Ishikawa (cell line): ENCODE data around the gene ZNF319.

ENCODE experiments used
- CEBPB ChIP-seq: IDR thresholded peaks from 2 replicates; pipeline ENCODE4 v1.6.1; 2012
- CREB1 ChIP-seq: IDR thresholded peaks from 2 replicates; pipeline ENCODE4 v1.6.1; 2012; ENCODE audit warnings: low read depth
- EGR1 ChIP-seq: IDR thresholded peaks from 2 replicates; pipeline ENCODE4 v1.6.1; 2012
- EP300 ChIP-seq: IDR thresholded peaks from 2 replicates; pipeline ENCODE4 v1.6.1; 2012; ENCODE audit warnings: borderline replicate concordance
- FOXM1 ChIP-seq: IDR thresholded peaks from 2 replicates; pipeline ENCODE4 v1.6.1; 2012; ENCODE audit warnings: low read depth, borderline replicate concordance
- MAX ChIP-seq: IDR thresholded peaks from 2 replicates; pipeline ENCODE4 v1.6.1; 2012
- NFIC ChIP-seq: IDR thresholded peaks from 2 replicates; pipeline ENCODE4 v1.6.1; 2012
- RAD21 ChIP-seq: IDR thresholded peaks from 2 replicates; pipeline ENCODE4 v1.6.1; 2012; ENCODE audit warnings: low read depth
- REST ChIP-seq: IDR thresholded peaks from 2 replicates; pipeline ENCODE4 v1.6.1; 2012; ENCODE audit warnings: low read depth, mild to moderate bottlenecking
- TAF1 ChIP-seq: IDR thresholded peaks from 2 replicates; pipeline ENCODE4 v1.6.1; 2012; ENCODE audit warnings: low read depth, mild to moderate bottlenecking
- TCF12 ChIP-seq: IDR thresholded peaks from 2 replicates; pipeline ENCODE4 v1.6.1; 2012; ENCODE audit warnings: low read depth
- TEAD4 ChIP-seq: IDR thresholded peaks from 2 replicates; pipeline ENCODE4 v1.6.1; 2012
- YY1 ChIP-seq: IDR thresholded peaks from 2 replicates; pipeline ENCODE4 v1.6.1; 2012; ENCODE audit warnings: low read depth
- ZBTB7A ChIP-seq: IDR thresholded peaks from 2 replicates; pipeline ENCODE4 v1.6.1; 2012; ENCODE audit warnings: low read depth
- TF ChIP-seq, protein P1 (sequence below): IDR thresholded peaks from 2 replicates; pipeline ENCODE4 v1.6.1; 2012

ZNF319 gene

GRCh38 chr16:58030136-58030840 lies 29.8 kb upstream of the ZNF319 start:
- TF ChIP-seq TCF12 = no peak
- TF ChIP-seq NFIC = no peak
- TF ChIP-seq RAD21 = no peak
- TF ChIP-seq ZBTB7A = no peak
- TF ChIP-seq TEAD4 = no peak
- TF ChIP-seq, protein P1, sequence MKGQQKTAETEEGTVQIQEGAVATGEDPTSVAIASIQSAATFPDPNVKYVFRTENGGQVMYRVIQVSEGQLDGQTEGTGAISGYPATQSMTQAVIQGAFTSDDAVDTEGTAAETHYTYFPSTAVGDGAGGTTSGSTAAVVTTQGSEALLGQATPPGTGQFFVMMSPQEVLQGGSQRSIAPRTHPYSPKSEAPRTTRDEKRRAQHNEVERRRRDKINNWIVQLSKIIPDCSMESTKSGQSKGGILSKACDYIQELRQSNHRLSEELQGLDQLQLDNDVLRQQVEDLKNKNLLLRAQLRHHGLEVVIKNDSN = no peak
- TF ChIP-seq EP300 = no peak
- no peak for TF ChIP-seq EGR1
- TF ChIP-seq CREB1 = no peak
- TF ChIP-seq TAF1 = no peak

DNA sequence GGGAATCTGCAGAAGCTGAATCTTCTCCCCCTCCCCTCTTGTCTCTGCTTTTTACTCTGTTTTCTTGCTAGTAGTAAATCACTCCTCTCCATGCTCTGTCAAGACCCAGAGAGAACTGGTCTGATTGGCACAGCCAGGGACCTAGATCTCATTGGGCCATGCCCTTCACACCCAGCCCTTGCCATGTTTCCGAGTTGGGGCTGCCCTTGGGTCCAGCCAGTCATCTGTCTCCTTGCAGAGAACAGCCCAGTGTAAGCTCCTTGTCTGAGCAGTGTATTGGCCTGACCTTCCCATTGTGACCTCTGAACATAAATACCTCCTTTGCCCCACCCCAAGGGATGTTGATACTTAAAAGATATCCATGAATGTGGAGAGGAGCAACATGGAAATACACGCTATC lies 28.9 kb upstream of the ZNF319 start:
- no peak for TF ChIP-seq TEAD4
- no peak for TF ChIP-seq EGR1
- TF ChIP-seq NFIC = no peak
- no peak for TF ChIP-seq CREB1
- no peak for TF ChIP-seq TCF12
- no peak for TF ChIP-seq FOXM1
- TF ChIP-seq YY1 = no peak
- TF ChIP-seq, protein P1 = no peak
- no peak for TF ChIP-seq RAD21
- TF ChIP-seq MAX = no peak
- TF ChIP-seq CEBPB = no peak
- no peak for TF ChIP-seq TAF1
- TF ChIP-seq REST = no peak
- TF ChIP-seq ZBTB7A = no peak
- TF ChIP-seq EP300 = no peak

DNA sequence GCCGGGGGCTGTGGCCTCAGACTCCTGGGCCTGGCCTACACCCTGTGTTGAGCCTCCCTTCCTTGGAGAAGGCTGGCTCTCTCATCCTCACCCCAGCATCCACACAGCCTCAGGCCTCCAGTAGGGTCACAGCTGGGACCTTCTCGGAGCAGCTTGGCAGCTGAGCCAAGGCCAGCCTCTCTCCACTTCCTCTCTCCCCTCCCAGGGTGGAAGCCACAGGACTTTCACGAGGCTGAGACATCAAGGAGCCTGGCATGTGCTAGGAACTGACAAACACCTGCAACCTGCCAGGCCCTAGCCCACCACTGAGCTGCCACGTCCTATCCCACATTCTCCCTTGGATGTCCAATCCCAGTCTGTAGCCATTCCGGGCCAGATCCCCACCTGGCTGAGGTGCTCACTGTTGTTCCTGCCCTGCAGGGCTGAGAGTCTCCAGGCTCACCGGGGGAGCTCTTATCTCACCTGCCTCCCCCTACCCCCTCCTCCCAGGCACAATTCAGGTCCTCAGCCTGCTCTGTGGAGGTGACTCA lies 28.1 kb upstream of the ZNF319 start:
- TF ChIP-seq TCF12 = no peak
- TF ChIP-seq FOXM1 = no peak
- TF ChIP-seq ZBTB7A = no peak
- TF ChIP-seq TAF1 = no peak

GRCh38 chr16:58027916-58028455 lies 27.5 kb upstream of the ZNF319 start:
- TF ChIP-seq YY1 (no peak), EP300 (no peak), MAX (no peak), TEAD4 (no peak), FOXM1 (no peak), CEBPB (no peak), EGR1 (no peak), ZBTB7A (no peak), TAF1 (no peak), RAD21 (no peak), TCF12 (no peak)
- TF ChIP-seq, protein P1 = no peak

- no peak for TF ChIP-seq ZBTB7A
- no peak for TF ChIP-seq REST
- no peak for TF ChIP-seq NFIC
- TF ChIP-seq TEAD4 = peak; percentile 22; the same call in 1 of the 2 replicates
- no peak for TF ChIP-seq EP300
- 0 out of 2 replicates have a peak, but pooled peaks have one; percentile 13 for TF ChIP-seq TCF12
- peak; percentile 40; the same call in 1 of the 2 replicates for TF ChIP-seq MAX
Observed at GRCh38 chr16:58027161-58027915, 26.9 kb upstream of the ZNF319 start.
